SK-N-SH (cell line): ENCODE data around the gene ADD1.

Experiments
- CHD2 ChIP-seq: fragments of 150-350 bp; IDR thresholded peaks from 2 replicates; pipeline ENCODE4 v1.6.1; 2018; ENCODE audit warnings: low read length; ENCODE audit not compliant: partially characterized antibody
- EP300 ChIP-seq, 2 experiments: IDR thresholded peaks; 2 replicates each; pipeline versions ENCODE4 v1.4.0 to v1.6.1; 2012; ENCODE audit warnings: borderline replicate concordance in 1 of 2, low read depth in 1 of 2, low read length in 1 of 2
- EZH2phosphoT487 ChIP-seq: fragments of 200-600 bp; sonication (generic); IDR thresholded peaks from 2 replicates; pipeline ENCODE4 v1.6.1; 2017; ENCODE audit warnings: low read depth, mixed run types, mild to moderate bottlenecking, antibody characterized with exemption, moderate library complexity, borderline replicate concordance
- FOXM1 ChIP-seq: IDR thresholded peaks from 2 replicates; pipeline ENCODE4 v1.4.0; 2012; ENCODE audit warnings: low read depth, mild to moderate bottlenecking
- JUND ChIP-seq: IDR thresholded peaks from 2 replicates; pipeline ENCODE4 v1.4.0; 2012
- POLR2AphosphoS5 ChIP-seq: IDR thresholded peaks from 2 replicates; pipeline ENCODE4 v1.6.1; 2012; ENCODE audit warnings: low read depth, low read length
- SIN3A ChIP-seq: IDR thresholded peaks from 2 replicates; pipeline ENCODE4 v1.6.1; 2012; ENCODE audit warnings: low read depth, mild to moderate bottlenecking, low read length, moderate library complexity, borderline replicate concordance
- TAF1 ChIP-seq: IDR thresholded peaks from 2 replicates; pipeline ENCODE4 v1.6.1; 2012; ENCODE audit warnings: low read depth, mild to moderate bottlenecking, low read length, moderate library complexity, borderline replicate concordance
- YY1 ChIP-seq: IDR thresholded peaks from 2 replicates; pipeline ENCODE4 v1.4.0; 2012; ENCODE audit warnings: low read depth, mild to moderate bottlenecking
- TF ChIP-seq, protein P1 (sequence below): fragments of 200-600 bp; sonication (generic); IDR thresholded peaks from 2 replicates; pipeline ENCODE4 v1.6.1; 2017; ENCODE audit warnings: antibody characterized with exemption, mild to moderate bottlenecking, moderate library complexity

DNA sequence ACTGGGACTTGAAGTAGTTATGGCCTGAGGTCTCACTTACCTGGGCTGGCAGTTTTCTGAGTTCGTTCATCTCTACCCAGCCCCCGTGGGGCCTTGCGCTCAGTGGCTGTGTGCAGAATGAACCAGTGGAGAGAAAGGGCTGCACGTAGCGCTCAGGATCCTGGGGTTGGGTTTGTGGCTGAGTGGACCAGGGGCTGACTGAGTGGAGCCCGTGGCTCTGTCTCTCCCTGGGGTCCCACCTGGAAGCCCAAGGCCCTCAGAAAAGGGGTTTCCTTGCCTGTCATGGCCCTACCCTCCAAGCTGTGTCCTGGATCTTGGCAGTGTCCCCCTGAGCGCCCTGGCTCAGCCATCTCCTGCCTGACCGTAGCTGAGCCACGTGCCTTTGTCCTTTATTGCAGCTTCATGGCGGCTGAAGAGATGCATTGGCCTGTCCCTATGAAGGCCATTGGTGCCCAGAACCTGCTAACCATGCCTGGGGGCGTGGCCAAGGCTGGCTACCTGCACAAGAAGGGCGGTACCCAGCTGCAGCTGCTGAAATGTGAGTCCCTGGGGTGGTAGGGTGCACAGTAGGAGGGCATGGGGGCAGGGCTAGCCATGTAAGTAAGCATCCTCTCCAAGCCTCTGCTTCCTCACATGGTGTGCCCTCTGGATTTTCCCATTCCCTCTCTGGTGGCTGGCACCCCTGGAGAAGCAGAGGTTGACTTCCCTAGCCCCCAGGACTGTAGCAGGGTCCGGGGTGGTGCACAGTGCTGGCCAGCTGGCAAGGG is 23.2 kb upstream of the ADD1 start:
- TF ChIP-seq, protein P1, sequence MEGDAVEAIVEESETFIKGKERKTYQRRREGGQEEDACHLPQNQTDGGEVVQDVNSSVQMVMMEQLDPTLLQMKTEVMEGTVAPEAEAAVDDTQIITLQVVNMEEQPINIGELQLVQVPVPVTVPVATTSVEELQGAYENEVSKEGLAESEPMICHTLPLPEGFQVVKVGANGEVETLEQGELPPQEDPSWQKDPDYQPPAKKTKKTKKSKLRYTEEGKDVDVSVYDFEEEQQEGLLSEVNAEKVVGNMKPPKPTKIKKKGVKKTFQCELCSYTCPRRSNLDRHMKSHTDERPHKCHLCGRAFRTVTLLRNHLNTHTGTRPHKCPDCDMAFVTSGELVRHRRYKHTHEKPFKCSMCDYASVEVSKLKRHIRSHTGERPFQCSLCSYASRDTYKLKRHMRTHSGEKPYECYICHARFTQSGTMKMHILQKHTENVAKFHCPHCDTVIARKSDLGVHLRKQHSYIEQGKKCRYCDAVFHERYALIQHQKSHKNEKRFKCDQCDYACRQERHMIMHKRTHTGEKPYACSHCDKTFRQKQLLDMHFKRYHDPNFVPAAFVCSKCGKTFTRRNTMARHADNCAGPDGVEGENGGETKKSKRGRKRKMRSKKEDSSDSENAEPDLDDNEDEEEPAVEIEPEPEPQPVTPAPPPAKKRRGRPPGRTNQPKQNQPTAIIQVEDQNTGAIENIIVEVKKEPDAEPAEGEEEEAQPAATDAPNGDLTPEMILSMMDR: no peak
- no peak for TF ChIP-seq POLR2AphosphoS5
- no peak for TF ChIP-seq EZH2phosphoT487
- no peak for TF ChIP-seq FOXM1
- no peak for TF ChIP-seq JUND
- TF ChIP-seq SIN3A: no peak
- no peak for TF ChIP-seq YY1
- no peak for TF ChIP-seq CHD2
- TF ChIP-seq EP300 (IDR thresholded peaks at IDR 0.05; ENCODE audit: borderline replicate concordance in 1 of 2, low read depth in 1 of 2, low read length in 1 of 2): no peak
- no peak for TF ChIP-seq TAF1
